GM12864 (cell line): ENCODE results near the gene FFAR1.

Experiments used
- DNase-seq: peaks from one replicate; pipeline ENCODE4 v3.0.0-alpha.2; 2011; ENCODE audit warnings: low read depth
- H3K4me3 ChIP-seq: 2 replicates; pipeline ENCODE4 v1.5.1; 2011; ENCODE audit warnings: mild to moderate bottlenecking, low read depth, low read length, control low read depth
- TF ChIP-seq, protein P1 (sequence below): IDR thresholded peaks from 2 replicates; pipeline ENCODE4 v1.5.1; 2011; ENCODE audit warnings: low read depth, mild to moderate bottlenecking, moderate library complexity, low read length, control low read depth, inconsistent platforms; ENCODE audit errors: missing control alignments

Gene FFAR1

DNA sequence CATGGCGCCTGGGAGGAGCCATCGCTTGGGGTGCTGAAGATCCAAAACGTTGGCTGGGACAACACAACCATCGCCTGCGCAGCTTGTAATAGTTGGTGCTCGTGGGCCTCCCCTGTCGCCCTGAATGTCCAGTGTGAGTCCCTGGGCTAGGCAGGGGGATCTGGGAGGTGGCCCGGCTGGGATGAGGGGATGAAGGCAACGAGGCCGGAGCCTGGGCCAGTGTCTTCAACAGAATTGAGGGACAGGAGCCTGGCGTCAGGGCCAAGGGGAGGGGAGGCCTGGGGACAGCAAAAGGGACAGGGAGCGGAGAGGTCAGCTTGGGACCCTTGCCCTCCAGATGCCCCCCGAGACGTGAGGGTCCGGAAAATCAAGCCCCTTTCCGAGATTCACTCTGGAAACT is 6.7 kb upstream of the FFAR1 start:
- DNase-seq = no peak
- H3K4me3 ChIP-seq = no peak overlapping the region
- TF ChIP-seq, protein P1, sequence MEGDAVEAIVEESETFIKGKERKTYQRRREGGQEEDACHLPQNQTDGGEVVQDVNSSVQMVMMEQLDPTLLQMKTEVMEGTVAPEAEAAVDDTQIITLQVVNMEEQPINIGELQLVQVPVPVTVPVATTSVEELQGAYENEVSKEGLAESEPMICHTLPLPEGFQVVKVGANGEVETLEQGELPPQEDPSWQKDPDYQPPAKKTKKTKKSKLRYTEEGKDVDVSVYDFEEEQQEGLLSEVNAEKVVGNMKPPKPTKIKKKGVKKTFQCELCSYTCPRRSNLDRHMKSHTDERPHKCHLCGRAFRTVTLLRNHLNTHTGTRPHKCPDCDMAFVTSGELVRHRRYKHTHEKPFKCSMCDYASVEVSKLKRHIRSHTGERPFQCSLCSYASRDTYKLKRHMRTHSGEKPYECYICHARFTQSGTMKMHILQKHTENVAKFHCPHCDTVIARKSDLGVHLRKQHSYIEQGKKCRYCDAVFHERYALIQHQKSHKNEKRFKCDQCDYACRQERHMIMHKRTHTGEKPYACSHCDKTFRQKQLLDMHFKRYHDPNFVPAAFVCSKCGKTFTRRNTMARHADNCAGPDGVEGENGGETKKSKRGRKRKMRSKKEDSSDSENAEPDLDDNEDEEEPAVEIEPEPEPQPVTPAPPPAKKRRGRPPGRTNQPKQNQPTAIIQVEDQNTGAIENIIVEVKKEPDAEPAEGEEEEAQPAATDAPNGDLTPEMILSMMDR = no peak

DNA sequence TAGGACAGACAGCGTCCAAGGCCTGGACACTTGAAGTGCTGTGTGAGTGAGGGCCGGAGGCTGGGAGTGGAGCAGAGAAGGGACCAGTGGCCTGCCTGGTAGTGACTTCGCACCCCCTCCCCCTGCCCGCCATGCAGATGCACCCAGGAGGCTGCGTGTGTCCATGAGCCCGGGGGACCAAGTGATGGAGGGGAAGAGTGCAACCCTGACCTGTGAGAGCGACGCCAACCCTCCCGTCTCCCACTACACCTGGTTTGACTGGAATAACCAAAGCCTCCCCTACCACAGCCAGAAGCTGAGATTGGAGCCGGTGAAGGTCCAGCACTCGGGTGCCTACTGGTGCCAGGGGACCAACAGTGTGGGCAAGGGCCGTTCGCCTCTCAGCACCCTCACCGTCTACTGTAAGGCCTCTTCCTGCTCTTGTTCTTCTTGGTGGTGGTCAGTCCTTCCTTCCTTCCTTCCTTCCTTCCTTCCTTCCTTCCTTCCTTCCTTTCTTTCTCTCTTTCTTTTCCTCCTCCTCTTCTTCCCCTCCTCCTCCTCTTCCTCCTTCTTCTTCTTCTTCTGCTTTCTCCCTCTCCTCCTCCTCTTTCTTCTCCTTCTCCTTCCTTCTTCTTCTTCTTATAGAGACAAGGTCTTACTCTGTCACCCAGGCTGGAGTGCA is 6.0 kb upstream of the FFAR1 start:
- DNase-seq = no peak
- TF ChIP-seq, protein P1 = no peak
- no peak overlapping the region for H3K4me3 ChIP-seq

DNA sequence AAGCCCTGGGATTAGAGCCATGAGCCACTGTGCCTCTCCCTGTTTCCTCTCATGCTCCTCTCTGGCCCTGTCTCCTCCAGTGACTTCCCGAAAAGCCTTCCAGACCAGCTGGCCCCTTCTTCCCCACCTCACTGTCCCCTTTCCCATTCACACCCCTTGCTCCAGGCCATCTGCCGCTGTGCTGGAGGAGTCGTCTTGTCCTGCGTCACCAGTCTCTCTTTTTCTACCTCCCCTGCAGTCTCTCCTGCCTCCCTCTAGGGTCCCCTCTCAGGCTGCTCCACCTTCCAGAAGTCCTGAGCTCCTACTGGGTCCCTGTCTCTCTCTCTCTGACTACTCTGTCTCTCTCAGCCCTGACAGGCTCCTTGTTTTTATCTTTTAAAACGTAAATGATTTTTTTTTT is 5.3 kb upstream of the FFAR1 start:
- no peak overlapping the region for H3K4me3 ChIP-seq
- TF ChIP-seq, protein P1 = no peak
- DNase-seq = no peak

DNA sequence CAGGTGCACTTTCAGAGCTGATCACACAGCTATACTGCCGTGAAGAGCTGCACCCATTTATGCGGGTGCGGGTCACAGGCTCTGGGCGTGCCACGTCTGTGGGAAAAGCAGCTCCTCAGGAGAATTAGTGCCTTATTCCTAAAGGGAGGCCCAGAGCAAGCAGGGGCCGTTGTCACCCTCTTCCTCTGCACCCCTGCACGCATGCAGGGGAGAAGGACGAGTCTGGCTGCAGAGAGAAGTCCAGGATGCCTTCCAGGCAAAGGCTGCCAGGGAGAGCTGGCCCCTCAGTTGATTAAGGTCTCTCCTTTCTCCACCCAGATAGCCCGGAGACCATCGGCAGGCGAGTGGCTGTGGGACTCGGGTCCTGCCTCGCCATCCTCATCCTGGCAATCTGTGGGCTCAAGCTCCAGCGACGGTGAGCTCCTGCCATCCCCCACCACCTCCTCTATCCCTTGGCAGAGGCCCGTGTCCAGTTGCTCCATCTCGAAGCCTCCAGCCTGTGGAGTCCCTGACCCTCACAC is 3.1 kb upstream of the FFAR1 start:
- no peak for DNase-seq
- TF ChIP-seq, protein P1 = no peak
- no peak overlapping the region for H3K4me3 ChIP-seq

DNA sequence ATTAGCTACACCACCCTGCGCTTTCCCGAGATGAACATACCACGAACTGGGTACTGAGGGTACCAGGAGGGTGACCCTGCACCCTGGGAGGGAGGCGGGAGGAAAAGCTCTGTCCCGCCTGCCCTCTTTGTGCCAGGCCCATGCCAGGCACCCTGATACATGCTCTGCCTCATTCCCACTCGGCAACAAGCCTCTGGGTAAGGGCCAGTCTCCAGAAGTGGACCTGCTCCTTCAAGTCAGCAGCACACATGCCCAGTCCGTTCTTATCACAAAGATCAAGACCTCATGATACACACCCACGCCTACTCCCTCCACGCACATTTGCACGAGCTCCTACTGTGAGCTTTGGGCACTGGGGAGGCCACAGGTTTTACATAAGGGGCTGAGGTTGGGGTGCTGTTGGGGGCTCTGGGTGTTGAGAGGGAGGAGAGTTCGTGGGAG is 2.0 kb upstream of the FFAR1 start:
- DNase-seq = no peak
- TF ChIP-seq, protein P1 = no peak
- H3K4me3 ChIP-seq = no peak overlapping the region

DNA sequence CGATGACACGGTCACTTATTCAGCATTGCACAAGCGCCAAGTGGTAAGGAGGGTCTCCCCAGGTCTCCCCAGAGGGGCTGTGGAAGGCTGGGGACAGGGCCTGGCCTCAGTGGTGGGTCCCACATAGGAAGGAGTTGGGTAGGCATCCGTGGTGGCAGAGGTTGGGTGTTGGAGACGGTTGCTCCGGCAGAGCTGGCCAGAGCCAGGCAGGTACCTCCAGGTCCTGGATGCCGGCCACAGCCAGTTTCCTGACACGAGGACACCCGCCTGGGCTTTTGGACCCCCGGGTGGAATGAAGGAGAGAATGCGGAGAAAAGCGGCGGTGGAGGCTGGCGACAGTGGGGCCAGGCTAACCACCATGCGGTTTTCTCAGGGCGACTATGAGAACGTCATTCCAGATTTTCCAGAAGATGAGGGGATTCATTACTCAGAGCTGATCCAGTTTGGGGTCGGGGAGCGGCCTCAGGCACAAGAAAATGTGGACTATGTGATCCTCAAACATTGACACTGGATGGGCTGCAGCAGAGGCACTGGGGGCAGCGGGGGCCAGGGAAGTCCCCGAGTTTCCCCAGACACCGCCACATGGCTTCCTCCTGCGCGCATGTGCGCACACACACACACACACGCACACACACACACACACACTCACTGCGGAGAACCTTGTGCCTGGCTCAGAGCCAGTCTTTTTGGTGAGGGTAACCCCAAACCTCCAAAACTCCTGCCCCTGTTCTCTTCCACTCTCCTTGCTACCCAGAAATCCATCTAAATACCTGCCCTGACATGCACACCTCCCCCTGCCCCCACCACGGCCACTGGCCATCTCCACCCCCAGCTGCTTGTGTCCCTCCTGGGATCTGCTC is 1.3 kb upstream of the FFAR1 start:
- DNase-seq = peak; percentile 70
- H3K4me3 ChIP-seq = no peak overlapping the region; the same call in 1 of the 2 replicates
- TF ChIP-seq, protein P1 = no peak
